ENCODE results near the gene TCEAL5.

DNA sequence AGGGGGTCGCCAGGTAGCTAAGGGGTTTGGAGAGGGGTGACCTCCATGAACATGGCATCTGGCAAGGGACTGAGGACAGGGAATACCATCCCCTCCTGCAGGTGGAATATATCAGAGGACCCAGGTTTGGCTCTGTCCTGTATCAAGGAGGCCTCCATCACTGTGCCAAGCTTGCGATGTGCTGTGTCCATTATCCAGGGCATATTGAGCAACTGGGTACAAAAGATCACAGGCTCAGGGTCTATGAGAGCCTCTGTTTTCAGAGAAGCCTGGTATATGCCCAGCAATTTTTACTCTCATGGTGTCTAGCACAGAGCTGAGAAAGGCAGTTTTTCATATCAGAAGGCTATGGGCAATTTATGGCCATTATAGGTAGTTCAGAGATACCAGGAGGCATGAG lies 16.6 kb upstream of the TCEAL5 start:
- TF ChIP-seq, protein P1, sequence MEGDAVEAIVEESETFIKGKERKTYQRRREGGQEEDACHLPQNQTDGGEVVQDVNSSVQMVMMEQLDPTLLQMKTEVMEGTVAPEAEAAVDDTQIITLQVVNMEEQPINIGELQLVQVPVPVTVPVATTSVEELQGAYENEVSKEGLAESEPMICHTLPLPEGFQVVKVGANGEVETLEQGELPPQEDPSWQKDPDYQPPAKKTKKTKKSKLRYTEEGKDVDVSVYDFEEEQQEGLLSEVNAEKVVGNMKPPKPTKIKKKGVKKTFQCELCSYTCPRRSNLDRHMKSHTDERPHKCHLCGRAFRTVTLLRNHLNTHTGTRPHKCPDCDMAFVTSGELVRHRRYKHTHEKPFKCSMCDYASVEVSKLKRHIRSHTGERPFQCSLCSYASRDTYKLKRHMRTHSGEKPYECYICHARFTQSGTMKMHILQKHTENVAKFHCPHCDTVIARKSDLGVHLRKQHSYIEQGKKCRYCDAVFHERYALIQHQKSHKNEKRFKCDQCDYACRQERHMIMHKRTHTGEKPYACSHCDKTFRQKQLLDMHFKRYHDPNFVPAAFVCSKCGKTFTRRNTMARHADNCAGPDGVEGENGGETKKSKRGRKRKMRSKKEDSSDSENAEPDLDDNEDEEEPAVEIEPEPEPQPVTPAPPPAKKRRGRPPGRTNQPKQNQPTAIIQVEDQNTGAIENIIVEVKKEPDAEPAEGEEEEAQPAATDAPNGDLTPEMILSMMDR (IDR thresholded peaks at IDR 0.05 in 4 of 5, conservative IDR thresholded peaks at IDR 0.05 in 1 of 5): no peak
- TF ChIP-seq POLR2A (IDR thresholded peaks at IDR 0.05): no peak

Data from gastrocnemius medialis (tissue), 4 donors.